HepG2 (cell line): ENCODE measurements around the gene RNF123. TPM values are rescaled to one million over a fixed set of nuclear protein-coding genes. Genes with fewer than 3 reads are reported as not detected.

Experiments used
- ATAC-seq: fragments of 200-7000 bp; cut with Tn5 transposase; 3 replicates; pipeline ENCODE4 v1.9.1; 2020; ENCODE audit warnings: mild to moderate bottlenecking, moderate library complexity
- BruUV-seq: library from RNA; stranded (reverse); fragments of 400-500 nt; replicated peaks from 2 replicates; lab custom pipeline; 2021; lab: Mats Ljungman, UMichigan
- CTCF ChIA-PET: fragments of 300-600 bp; formaldehyde crosslinking; extraction: SDS; loops from one replicate; lab custom pipeline; 2021; ENCODE audit warnings: low total read pairs, inconsistent platforms, low intra/inter-chr PET ratio; lab: Yijun Ruan, JAX
- POLR2A ChIA-PET: fragments of 350-600 bp; sonication (Branson Sonifier 250); formaldehyde crosslinking; loops from one replicate; lab custom pipeline; 2020; ENCODE audit warnings: antibody characterized with exemption, inconsistent platforms; lab: Yijun Ruan, JAX
- DNase-seq: peaks from one replicate; pipeline ENCODE4 v3.0.0-alpha.2; 2015; ENCODE audit warnings: low spot score
- FAIRE-seq: peaks from 3 replicates; lab custom pipeline; 2011; peaks lifted over from hg19 to GRCh38; lab: Jason Lieb, UNC
- H2AFZ ChIP-seq: one replicate; pipeline ENCODE4 v1.6.1; 2011; ENCODE audit warnings: low read length, inconsistent platforms
- H3K27ac ChIP-seq: fragments of 300-600 bp; 3 replicates; pipeline ENCODE4 v1.8.0; 2011; ENCODE audit warnings: mixed run types, mild to moderate bottlenecking, mixed read lengths, low read length, inconsistent platforms; ENCODE audit not compliant: insufficient read depth; ENCODE audit errors: extremely low read length
- H3K27me3 ChIP-seq, 2 experiments: fragments of 200-600 bp in 1 of 2; 2 replicates in 1 of 2; 3 replicates in 1 of 2; pipeline versions ENCODE4 v1.6.0 to v1.8.0; 2011; ENCODE audit warnings: low read length in 2 of 2, mild to moderate bottlenecking in 2 of 2, moderate library complexity in 2 of 2, inconsistent platforms in 1 of 2; ENCODE audit not compliant: insufficient read depth in 2 of 2, control insufficient read depth in 1 of 2
- H3K36me3 ChIP-seq, 2 experiments: fragments of 200-600 bp in 1 of 2; replicated peaks in 1 of 2; 2 replicates in 1 of 2; 3 replicates in 1 of 2; pipeline versions ENCODE4 v1.5.1 to v1.8.0; 2011; ENCODE audit warnings: low read length in 2 of 2, inconsistent platforms in 1 of 2; ENCODE audit not compliant: insufficient read depth in 2 of 2, control insufficient read depth in 1 of 2
- H3K4me1 ChIP-seq: 2 replicates; pipeline ENCODE4 v1.5.1; 2012; ENCODE audit warnings: low read length, inconsistent platforms; ENCODE audit not compliant: insufficient read depth
- H3K4me2 ChIP-seq: 2 replicates; pipeline ENCODE4 v1.6.0; 2011; ENCODE audit warnings: low read depth, low read length, inconsistent platforms
- H3K4me3 ChIP-seq, 3 experiments: fragments of 200-600 bp in 1 of 3; sonication (generic), shearing (Covaris generic) in 1 of 3; replicated peaks in 1 of 3; 2 replicates each; pipeline ENCODE4 v1.5.1; 2011 to 2016; ENCODE audit warnings: low read length in 3 of 3, inconsistent platforms in 2 of 3, low read depth in 2 of 3, mild to moderate bottlenecking in 2 of 3, control low read depth in 1 of 3, mixed read lengths in 1 of 3; ENCODE audit not compliant: insufficient read depth in 1 of 3
- H3K79me2 ChIP-seq: one replicate; pipeline ENCODE4 v1.6.1; 2011; ENCODE audit warnings: low read length, inconsistent platforms; ENCODE audit not compliant: insufficient read depth
- H3K9ac ChIP-seq: 2 replicates; pipeline ENCODE4 v1.6.0; 2011; ENCODE audit warnings: mild to moderate bottlenecking, low read depth, low read length, inconsistent platforms; ENCODE audit not compliant: insufficient read depth
- H3K9me3 ChIP-seq: 2 replicates; pipeline ENCODE4 v1.5.1; 2012; ENCODE audit warnings: mild to moderate bottlenecking, low read length
- H4K20me1 ChIP-seq: 2 replicates; pipeline ENCODE4 v1.6.0; 2011; ENCODE audit warnings: inconsistent platforms, mild to moderate bottlenecking, low read length, moderate library complexity; ENCODE audit not compliant: insufficient read depth
- ARID5B ChIP-seq: IDR thresholded peaks from 2 replicates; pipeline ENCODE4 v1.4.0; 2020; ENCODE audit warnings: mild to moderate bottlenecking, missing genetic modification reagents
- GATAD1 ChIP-seq: IDR thresholded peaks from 2 replicates; pipeline ENCODE4 v1.6.1; 2016; ENCODE audit warnings: missing genetic modification reagents, missing compliant biosample characterization
- HNF4G ChIP-seq, 2 experiments: sonication (generic) in 1 of 2; formaldehyde crosslinking in 1 of 2; IDR thresholded peaks; 2 replicates each; pipeline versions ENCODE4 v1.4.0 to v1.6.1; 2011 to 2020; ENCODE audit warnings: borderline replicate concordance in 2 of 2, low read depth in 2 of 2, mild to moderate bottlenecking in 2 of 2, low read length in 1 of 2, missing genetic modification reagents in 1 of 2, moderate library complexity in 1 of 2
- HNRNPL ChIP-seq: fragments of 200-400 bp; formaldehyde crosslinking; IDR thresholded peaks from 2 replicates; pipeline ENCODE4 v1.6.1; 2017; ENCODE audit warnings: mild to moderate bottlenecking, low read depth, low read length
- NR2C2 ChIP-seq: sonication (generic); formaldehyde crosslinking; IDR thresholded peaks from 2 replicates; pipeline ENCODE4 v1.4.0; 2020; ENCODE audit warnings: missing genetic modification reagents, mild to moderate bottlenecking, moderate library complexity, borderline replicate concordance
- NR2F1 ChIP-seq, 2 experiments: fragments of 450-650 bp in 1 of 2; formaldehyde crosslinking in 1 of 2; IDR thresholded peaks; 2 replicates each; pipeline versions ENCODE4 v1.5.0 to v1.6.1; 2016 to 2020; ENCODE audit warnings: mild to moderate bottlenecking in 1 of 2, missing compliant biosample characterization in 1 of 2, missing genetic modification reagents in 1 of 2, moderate library complexity in 1 of 2
- PHF21A ChIP-seq: sonication (generic); formaldehyde crosslinking; IDR thresholded peaks from 2 replicates; pipeline ENCODE4 v1.5.0; 2020; ENCODE audit warnings: mild to moderate bottlenecking, missing genetic modification reagents
- TBX2 ChIP-seq: sonication (generic); formaldehyde crosslinking; IDR thresholded peaks from 2 replicates; pipeline ENCODE4 v1.5.0; 2020; ENCODE audit warnings: missing genetic modification reagents, mild to moderate bottlenecking, borderline replicate concordance
- XBP1 ChIP-seq: sonication (generic); formaldehyde crosslinking; IDR thresholded peaks from 2 replicates; pipeline ENCODE4 v1.5.0; 2020; ENCODE audit warnings: missing genetic modification reagents
- ZFP91 ChIP-seq: sonication (generic); formaldehyde crosslinking; IDR thresholded peaks from 2 replicates; pipeline ENCODE4 v1.9.0; 2022; ENCODE audit warnings: missing genetic modification reagents, mild to moderate bottlenecking, borderline replicate concordance
- ZNF614 ChIP-seq: IDR thresholded peaks from 2 replicates; pipeline ENCODE4 v1.6.1; 2018; ENCODE audit warnings: missing biosample characterization, missing genetic modification reagents, inconsistent platforms, borderline replicate concordance
- ZNF747 ChIP-seq: sonication (generic); formaldehyde crosslinking; IDR thresholded peaks from 2 replicates; pipeline ENCODE4 v1.8.1; 2023; ENCODE audit warnings: missing genetic modification reagents, mild to moderate bottlenecking, borderline replicate concordance
- WGBS: methylation state at CpG from one replicate; pipeline ENCODE4 v1.1.6; 2017; ENCODE audit warnings: low lambda C conversion rate; 5-methylcytosine and 5-hydroxymethylcytosine counted together
- in situ Hi-C: cut with HindIII; loops from 2 replicates; pipeline ENCODE4 v1.10.0; 2017; ENCODE audit warnings: low pct_unique_long_range_greater_than_20kb; ENCODE audit not compliant: extremely low pct_ligation_motif_present
- intact Hi-C: fragments of 100-400 bp; cut with micrococcal nuclease; formaldehyde crosslinking; loops from one replicate; pipeline ENCODE4 v1.10.0; 2022; ENCODE audit not compliant: unreplicated experiment
- polyA plus RNA-seq, 8 experiments: library from polyadenylated mRNA; depleted of rRNA in 3 of 8; stranded (reverse) in 7 of 8; unstranded in 1 of 8; fragments of >200 nt; fragmentation: Illumina TruSeq in 4 of 8; extraction: Trizol in 4 of 8; gene quantifications; 2 replicates each; pipeline versions ENCODE4 v1.2.1 to v1.2.3, GENCODE V29; 2011 to 2016; ENCODE audit warnings: low read depth in 4 of 8, missing spikeins in 1 of 8, mixed read lengths in 1 of 8; ENCODE audit not compliant: insufficient read depth in 1 of 8
- total RNA-seq, 5 experiments: library from RNA; depleted of rRNA; stranded (reverse); fragments of >200 nt; fragmentation: Illumina TruSeq; extraction: Trizol; gene quantifications; 2 replicates each; pipeline ENCODE4 v1.2.3, GENCODE V29; 2016; ENCODE audit warnings: low read depth in 1 of 5
- TF ChIP-seq, protein P1 (sequence below): sonication (generic); formaldehyde crosslinking; IDR thresholded peaks from 2 replicates; pipeline ENCODE4 v1.8.1; 2022; ENCODE audit warnings: low read depth, mild to moderate bottlenecking, missing genetic modification reagents

RNF123 gene
- total and polyA plus RNA-seq, 2 of the 13 experiments (the other 11 are each of a cell fraction or from before 2014, with no cell fraction given) = 29.9 to 82.2 TPM

DNA sequence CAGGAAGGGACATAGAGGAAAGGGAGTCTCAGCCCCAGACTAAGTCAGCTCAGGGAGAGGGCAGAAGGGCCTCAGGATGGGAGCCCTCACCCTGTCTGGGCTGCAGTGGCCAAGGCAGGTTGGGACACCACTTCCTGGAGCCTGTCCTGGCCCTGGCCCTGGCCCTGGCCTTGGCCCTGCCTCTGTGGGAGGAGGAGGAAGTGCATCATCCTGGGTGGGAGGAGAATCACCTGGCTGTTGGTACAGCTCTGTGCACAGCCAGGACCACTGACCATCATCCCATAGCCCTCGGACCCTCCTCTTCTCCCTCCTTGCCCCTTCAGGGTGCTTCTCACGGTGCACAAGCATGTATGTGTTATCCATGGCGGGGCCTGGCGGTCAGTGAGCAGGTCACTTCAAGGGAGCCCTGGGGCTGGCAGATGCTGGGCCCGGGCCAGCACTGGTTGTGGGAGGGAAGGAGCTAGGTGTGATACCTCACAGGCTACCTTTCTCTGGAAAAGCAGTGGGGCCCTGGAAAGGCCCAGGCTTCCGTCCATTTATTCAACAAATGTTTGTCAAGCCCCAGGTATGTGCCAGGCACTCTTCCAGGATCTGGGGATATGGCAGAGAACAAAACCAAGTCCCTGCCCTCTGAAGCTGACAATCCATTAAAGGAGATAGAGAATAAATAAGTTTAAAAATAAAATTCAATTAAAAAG lies 23.4 kb upstream of the RNF123 start:
- no peaks in the 10 kb centered on the region for H3K79me2 ChIP-seq
- ATAC-seq (peak; percentile 72), DNase-seq (peak; percentile 54), FAIRE-seq (peak; percentile 63)
- peak overlapping the region; percentile 76 for H3K4me2 ChIP-seq
- in situ Hi-C loops = no loop called here
- POLR2A ChIA-PET = interaction anchor here (0.7 to 3.0 kb wide), 9 partner anchors 78 to 342 kb away, joined by 3 to 34 read pairs (median 8); partner anchors contain the start of genes BSN and DAG1
- 42% methylated on average over 3 of the region's 6 CpGs for WGBS
- H3K36me3 ChIP-seq = no peaks in the 10 kb centered on the region
- CTCF ChIA-PET = interaction anchor here (1.1 kb wide), 1 partner anchor 127 kb away, joined by 3 read pairs; no protein-coding TSS in a partner anchor
- H3K9ac ChIP-seq = peak overlapping the region; percentile 54
- H3K4me1 ChIP-seq = peaks cover 72% of the 10 kb centered on the region
- H3K4me3 ChIP-seq = peak overlapping the region in 1 of 3 experiments; percentile 49; a peak in 1 of 6 replicates
- TSS peak; percentile 40 for BruUV-seq
- H3K27me3 ChIP-seq = no peaks in the 10 kb centered on the region
- no peaks in the 10 kb centered on the region for H4K20me1 ChIP-seq
- intact Hi-C loops = loop anchor here (5.0 kb wide), 1 partner anchor 79 kb away; no protein-coding TSS in a partner anchor
- no peaks in the 10 kb centered on the region for H3K9me3 ChIP-seq
- H2AFZ ChIP-seq = no peak overlapping the region
- peak overlapping the region; percentile 74 for H3K27ac ChIP-seq
- 0 out of 2 replicates have a peak, but pooled peaks have one; percentile 27 for TF ChIP-seq HNRNPL
- TF ChIP-seq NR2C2 (CRISPR knock-in tag) = 0 out of 2 replicates have a peak, but pooled peaks have one; percentile 31
- peak; percentile 64; the same call in 1 of the 2 replicates for TF ChIP-seq ZFP91 (CRISPR knock-in tag)
- peak; percentile 26 to 83; a peak in 2 of 4 replicates for TF ChIP-seq NR2F1 (CRISPR knock-in tag; IDR thresholded peaks at IDR 0.05)
- TF ChIP-seq PHF21A (CRISPR knock-in tag) = peak; percentile 58
- TF ChIP-seq ZNF747 = peak; percentile 77; the same call in 1 of the 2 replicates
- 0 out of 2 replicates have a peak, but pooled peaks have one; percentile 13 for TF ChIP-seq GATAD1 (CRISPR knock-in tag)
- peak; percentile 74 for TF ChIP-seq ARID5B
- TF ChIP-seq, protein P1, sequence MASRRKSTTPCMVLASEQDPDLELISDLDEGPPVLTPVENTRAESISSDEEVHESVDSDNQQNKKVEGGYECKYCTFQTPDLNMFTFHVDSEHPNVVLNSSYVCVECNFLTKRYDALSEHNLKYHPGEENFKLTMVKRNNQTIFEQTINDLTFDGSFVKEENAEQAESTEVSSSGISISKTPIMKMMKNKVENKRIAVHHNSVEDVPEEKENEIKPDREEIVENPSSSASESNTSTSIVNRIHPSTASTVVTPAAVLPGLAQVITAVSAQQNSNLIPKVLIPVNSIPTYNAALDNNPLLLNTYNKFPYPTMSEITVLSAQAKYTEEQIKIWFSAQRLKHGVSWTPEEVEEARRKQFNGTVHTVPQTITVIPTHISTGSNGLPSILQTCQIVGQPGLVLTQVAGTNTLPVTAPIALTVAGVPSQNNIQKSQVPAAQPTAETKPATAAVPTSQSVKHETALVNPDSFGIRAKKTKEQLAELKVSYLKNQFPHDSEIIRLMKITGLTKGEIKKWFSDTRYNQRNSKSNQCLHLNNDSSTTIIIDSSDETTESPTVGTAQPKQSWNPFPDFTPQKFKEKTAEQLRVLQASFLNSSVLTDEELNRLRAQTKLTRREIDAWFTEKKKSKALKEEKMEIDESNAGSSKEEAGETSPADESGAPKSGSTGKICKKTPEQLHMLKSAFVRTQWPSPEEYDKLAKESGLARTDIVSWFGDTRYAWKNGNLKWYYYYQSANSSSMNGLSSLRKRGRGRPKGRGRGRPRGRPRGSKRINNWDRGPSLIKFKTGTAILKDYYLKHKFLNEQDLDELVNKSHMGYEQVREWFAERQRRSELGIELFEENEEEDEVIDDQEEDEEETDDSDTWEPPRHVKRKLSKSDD (CRISPR knock-in tag) = 0 out of 2 replicates have a peak, but pooled peaks have one; percentile 53
- TF ChIP-seq HNF4G (IDR thresholded peaks at IDR 0.05; ENCODE audit: borderline replicate concordance, low read depth, low read length) = no peak
- no peak; the same call in 1 of the 2 replicates for TF ChIP-seq HNF4G (CRISPR knock-in tag; IDR thresholded peaks at IDR 0.05; ENCODE audit: borderline replicate concordance, low read depth)
- TF ChIP-seq ZNF614 = no peak; the same call in 1 of the 2 replicates
- TF ChIP-seq XBP1 (CRISPR knock-in tag) = no peak
- TF ChIP-seq TBX2 (CRISPR knock-in tag) = peak; percentile 50; the same call in 1 of the 2 replicates
